ENCODE data around the gene CLEC18B.
"Not testable (repeated sequence)": the region's sequence is repeated elsewhere in the genome, so short reads cannot be mapped to it uniquely, and the experiment has no call there.

The CLEC18B gene

DNA sequence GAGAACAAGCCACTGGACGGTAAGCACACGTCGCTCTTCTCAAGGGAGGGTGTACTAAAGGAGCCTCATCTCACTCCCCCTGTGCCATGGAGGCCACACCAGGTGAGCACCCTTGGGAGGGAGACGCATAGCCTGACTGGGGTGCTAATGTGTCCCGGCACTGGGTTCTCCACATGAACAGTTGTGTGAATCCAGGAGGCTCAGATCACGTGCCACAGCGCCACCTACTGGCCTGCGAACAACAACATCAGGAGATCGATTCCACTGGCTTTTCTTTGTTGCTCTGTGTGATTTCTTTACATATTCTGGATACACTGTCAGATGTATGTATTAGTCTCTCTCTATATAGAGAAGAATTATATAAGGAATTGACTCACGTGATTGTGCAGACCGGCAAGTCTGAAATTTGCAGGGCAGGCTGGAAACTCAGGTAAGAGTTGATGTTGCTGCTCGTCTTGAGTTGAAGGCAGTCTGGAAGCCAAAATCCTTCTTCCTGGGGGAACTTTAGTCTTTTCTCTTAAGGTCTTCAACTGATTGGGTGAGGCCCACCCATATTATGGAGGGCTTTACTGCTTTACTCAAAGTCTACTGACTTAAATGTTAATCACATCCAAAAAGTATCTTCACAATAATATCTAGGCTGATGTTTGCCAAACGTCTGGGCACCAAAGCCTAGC is 8.9 kb upstream of the CLEC18B start:
- DNase-seq (ENCODE audit: low read depth, low spot score); H3K4me3 ChIP-seq (ENCODE audit: low read depth, low read length); POLR2A ChIA-PET: not testable (repeated sequence)
- CTCF ChIA-PET: interaction anchor here (1.3 to 1.6 kb wide), 2 partner anchors 9 to 125 kb away, joined by 4 to 9 read pairs; no protein-coding TSS in a partner anchor
- TF ChIP-seq, protein P1, sequence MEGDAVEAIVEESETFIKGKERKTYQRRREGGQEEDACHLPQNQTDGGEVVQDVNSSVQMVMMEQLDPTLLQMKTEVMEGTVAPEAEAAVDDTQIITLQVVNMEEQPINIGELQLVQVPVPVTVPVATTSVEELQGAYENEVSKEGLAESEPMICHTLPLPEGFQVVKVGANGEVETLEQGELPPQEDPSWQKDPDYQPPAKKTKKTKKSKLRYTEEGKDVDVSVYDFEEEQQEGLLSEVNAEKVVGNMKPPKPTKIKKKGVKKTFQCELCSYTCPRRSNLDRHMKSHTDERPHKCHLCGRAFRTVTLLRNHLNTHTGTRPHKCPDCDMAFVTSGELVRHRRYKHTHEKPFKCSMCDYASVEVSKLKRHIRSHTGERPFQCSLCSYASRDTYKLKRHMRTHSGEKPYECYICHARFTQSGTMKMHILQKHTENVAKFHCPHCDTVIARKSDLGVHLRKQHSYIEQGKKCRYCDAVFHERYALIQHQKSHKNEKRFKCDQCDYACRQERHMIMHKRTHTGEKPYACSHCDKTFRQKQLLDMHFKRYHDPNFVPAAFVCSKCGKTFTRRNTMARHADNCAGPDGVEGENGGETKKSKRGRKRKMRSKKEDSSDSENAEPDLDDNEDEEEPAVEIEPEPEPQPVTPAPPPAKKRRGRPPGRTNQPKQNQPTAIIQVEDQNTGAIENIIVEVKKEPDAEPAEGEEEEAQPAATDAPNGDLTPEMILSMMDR (IDR thresholded peaks at IDR 0.05; ENCODE audit: insufficient read depth, low read length, missing control alignments): peak; percentile 57

- DNase-seq (ENCODE audit: low read depth, low spot score); POLR2A ChIA-PET; H3K4me3 ChIP-seq (ENCODE audit: low read depth, low read length); CTCF ChIA-PET: not testable (repeated sequence)
These were observed 7.2 kb upstream of the CLEC18B start for GRCh38 chr16:74428493-74428892.

- H3K4me3 ChIP-seq (ENCODE audit: low read depth, low read length); POLR2A ChIA-PET; CTCF ChIA-PET; DNase-seq (ENCODE audit: low read depth, low spot score): not testable (repeated sequence)
These were observed 4.5 kb upstream of the CLEC18B start for GRCh38 chr16:74425751-74426150.

DNA sequence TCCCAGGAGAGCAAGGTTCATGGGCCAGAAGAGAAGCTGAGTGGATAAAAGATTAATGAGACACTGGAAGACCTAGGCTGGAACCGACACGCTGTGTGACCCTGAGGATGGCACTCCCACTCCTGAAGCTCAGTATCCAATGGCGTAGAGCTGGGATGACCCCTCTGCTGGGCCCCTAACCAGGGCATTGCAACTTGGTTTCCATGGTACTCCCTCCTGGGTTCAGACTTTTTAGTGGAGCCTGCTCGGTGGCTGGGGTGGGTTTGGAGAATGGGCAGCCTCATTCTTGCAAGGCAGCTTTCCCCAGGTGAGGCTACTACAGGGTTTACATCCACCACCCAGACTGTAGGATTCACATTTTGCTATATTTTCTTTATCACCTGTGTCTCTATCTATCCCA is 2.4 kb upstream of the CLEC18B start:
- H3K4me3 ChIP-seq (ENCODE audit: low read depth, low read length); CTCF ChIA-PET; DNase-seq (ENCODE audit: low read depth, low spot score); POLR2A ChIA-PET: not testable (repeated sequence)

DNA sequence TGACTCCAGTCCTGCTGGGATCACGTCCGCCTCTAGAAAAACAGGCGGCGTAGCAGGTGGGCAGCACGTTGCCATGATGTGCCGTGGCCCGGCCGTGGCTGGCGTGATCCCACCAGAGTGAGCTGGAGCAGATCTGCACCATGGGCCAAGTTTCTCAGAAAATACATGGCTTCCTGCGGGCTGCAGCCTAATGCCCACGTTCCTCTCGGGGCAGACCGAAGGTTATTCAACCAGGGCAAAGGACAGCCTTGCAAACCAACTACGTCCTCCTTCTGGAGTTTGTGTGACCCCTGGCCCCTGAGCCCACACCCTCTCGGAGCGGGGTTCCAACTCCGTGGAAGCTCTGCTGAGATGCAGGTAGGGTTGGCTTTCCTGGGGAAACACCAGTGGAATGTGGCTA is 808 bp upstream of the CLEC18B start:
- POLR2A ChIA-PET; DNase-seq (ENCODE audit: low read depth, low spot score); CTCF ChIA-PET: not testable (repeated sequence)

DNA sequence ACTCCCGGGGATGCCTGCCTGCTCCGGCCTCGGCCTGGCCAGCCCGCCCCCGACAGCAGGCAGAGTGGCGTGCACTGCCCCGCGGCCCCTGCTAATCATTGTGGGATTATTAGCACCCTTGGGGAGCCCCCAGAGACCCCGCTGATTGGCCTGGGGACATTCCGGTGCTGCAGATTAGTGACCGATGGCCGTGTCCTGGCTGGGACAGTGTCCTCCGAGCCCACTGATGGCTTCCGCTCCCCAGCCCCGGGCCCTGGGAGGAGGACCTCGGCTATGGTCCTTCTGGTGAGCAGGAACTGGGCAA is 156 bp upstream of the CLEC18B start:
- POLR2A ChIA-PET; CTCF ChIA-PET; DNase-seq (ENCODE audit: low read depth, low spot score): not testable (repeated sequence)

More for the DNA sequence above, 808 bp upstream of the CLEC18B start:
- not testable (repeated sequence) for H3K4me3 ChIP-seq (ENCODE audit: low read depth, low read length)

DNA sequence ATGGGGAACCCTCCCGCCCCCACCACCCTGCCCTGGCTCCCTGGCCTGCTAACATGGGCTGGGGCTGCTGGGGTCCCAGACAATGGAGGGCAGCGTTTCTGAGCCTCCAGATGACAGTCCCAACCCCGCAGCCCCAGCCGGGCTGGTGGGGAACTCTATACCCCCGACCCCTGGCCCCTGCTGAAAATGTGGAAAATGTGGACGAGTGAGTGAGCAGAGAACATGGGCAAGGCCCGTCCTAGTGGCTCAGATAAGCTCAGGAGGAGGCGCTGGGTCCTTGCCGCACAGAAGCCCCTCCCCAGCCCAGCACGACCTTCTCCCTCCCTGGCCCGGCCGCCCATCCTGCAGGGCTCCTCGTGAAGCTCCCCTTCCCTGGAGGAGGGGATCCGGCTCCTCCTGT is 1.5 kb downstream of the CLEC18B start:
- CTCF ChIA-PET; DNase-seq (ENCODE audit: low read depth, low spot score); H3K4me3 ChIP-seq (ENCODE audit: low read depth, low read length); POLR2A ChIA-PET: not testable (repeated sequence)

More for the DNA sequence above, 156 bp upstream of the CLEC18B start:
- H3K4me3 ChIP-seq (ENCODE audit: low read depth, low read length): not testable (repeated sequence)

DNA sequence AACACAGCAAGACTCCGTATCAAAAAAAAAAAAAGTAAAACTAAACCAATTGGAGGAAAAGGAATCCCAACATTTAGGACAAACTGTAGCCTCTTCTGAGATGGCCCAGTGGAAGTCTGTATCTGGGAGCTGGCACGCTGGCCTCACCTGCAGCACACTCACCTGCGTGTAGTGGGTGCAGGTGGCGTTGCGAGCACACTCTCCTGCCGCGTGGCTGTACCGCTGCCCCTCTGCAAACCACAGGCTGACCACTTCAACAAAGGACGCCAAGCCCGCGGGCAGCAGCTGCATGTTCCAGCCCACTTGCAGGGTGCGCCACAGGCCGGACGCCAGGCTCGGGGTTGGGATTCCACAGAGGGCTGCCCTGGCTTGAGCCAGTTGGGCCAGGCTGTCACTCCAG is 3.4 kb downstream of the CLEC18B start:
- DNase-seq (ENCODE audit: low read depth, low spot score); H3K4me3 ChIP-seq (ENCODE audit: low read depth, low read length); POLR2A ChIA-PET; CTCF ChIA-PET: not testable (repeated sequence)

DNA sequence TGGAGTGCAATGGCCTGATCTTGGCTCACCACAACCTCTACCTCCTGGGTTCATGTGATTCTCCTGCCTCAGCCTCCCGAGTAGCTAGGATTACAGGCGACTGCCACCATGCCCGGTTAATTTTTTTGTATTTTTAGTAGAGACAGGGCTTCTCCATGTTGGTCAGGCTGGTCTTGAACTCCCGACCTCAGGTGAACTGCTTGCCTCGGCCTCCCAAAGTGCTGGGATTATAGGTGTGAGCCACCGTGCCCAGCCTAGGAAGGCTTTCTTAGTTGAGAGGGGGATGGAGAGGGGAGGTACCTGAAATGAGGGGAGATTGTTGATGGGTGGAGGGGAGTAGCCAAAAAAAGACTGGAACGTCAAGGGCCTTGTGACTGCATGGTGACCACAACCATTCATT is 7.4 kb downstream of the CLEC18B start:
- H3K4me3 ChIP-seq (ENCODE audit: low read depth, low read length); DNase-seq (ENCODE audit: low read depth, low spot score); CTCF ChIA-PET; POLR2A ChIA-PET: not testable (repeated sequence)

DNA sequence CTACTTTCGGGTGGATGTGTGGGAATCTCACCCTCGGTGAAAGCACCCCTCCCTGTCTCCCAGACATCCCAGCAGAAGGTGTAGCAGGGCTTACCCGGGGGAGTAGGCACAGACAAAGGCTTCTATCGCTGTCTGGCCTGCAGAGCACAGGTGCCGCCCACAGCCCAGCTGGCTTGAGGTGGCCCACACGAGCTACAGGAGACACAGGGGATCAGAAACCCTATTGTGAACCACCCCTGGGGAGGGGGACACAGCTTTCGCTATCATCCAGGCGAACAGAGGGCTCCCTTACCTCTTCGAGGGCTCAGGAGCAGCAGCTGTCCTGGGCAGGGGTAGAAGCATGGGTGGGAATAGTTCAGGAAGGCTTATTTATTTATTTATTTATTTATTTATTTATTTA is 7.8 kb downstream of the CLEC18B start:
- CTCF ChIA-PET; DNase-seq (ENCODE audit: low read depth, low spot score); H3K4me3 ChIP-seq (ENCODE audit: low read depth, low read length); POLR2A ChIA-PET: not testable (repeated sequence)

DNA sequence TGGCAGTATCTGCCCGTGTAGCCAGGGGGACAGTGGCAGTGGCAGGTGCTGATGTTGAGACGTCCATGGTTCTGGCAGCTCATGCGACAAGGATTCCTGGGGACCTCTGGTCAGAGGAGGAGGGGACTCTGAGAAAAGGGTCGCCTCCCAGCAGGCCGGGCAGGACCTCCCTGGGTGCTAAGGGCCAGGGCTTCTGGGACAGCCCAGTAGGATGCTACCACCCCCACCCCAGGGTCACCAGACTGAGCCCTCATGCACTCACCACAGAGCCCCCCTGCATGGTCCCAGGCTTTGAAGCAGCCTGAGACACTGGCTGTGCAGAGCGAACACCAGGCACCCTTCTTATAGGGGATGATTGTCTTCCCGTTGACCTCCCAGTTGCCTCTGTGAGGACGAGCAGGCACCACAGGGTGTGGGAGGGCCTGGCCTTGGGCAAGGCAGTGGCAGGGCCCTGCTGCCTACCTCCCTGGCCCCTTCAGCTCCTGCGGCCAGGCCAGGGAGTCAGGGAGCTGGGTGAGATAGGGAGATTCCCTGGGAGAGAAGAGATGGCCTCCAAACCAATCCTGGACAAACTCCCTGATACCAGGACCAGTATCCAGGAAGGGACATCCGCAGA is 8.4 kb downstream of the CLEC18B start:
- H3K4me3 ChIP-seq (ENCODE audit: low read depth, low read length); POLR2A ChIA-PET; CTCF ChIA-PET; DNase-seq (ENCODE audit: low read depth, low spot score): not testable (repeated sequence)

DNA sequence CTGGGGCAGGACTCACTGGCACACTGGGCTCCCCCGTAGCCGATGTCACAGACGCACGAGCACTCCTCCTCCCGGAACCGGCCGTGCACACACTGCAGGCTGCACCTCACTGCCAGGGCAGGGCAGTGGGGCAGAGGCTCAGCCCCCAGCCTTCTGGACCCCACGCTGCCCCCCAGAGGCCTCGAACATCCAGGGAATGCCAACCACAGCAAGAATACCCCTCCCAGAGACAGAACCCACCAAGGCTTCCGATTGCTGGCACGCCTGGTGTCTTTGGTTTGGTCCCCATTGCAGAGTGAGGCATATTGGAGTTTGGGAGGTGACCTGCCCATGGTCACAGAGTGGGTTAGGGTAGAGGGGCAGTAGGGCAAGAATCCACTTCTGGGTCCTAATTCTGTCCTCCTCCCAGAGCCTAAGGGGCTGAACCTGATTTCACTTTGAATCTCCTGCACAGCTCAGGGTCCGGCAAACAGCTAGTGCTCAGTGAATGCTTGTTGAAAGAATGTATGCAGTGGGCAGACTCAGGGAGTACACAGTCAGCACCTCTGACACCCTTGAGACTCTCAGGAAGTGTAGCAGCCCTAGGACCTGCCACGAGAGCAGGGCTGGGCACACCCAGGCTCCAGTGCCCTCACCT is 9.0 kb downstream of the CLEC18B start:
- POLR2A ChIA-PET; CTCF ChIA-PET; DNase-seq (ENCODE audit: low read depth, low spot score); H3K4me3 ChIP-seq (ENCODE audit: low read depth, low read length): not testable (repeated sequence)

DNA sequence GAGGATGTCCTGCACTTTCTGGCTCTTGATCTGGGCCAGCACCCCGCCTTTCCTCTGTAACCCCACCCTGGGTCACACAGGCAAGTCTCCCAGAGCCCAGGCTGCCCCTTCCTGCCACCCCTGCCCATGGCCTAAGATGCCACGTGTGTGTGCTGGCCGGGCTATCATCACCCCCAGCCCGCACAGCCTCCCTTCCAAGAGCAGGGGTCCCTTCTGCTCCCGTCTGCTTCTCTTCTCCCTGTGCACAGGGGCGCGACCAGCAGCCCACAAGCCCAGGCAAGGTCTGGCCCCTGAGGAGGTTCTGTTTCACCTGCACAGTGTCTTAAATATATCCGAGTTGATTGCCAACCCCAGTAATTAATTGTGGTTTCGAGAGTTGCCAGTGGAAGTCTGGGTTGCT is 10.3 kb downstream of the CLEC18B start:
- CTCF ChIA-PET; H3K4me3 ChIP-seq (ENCODE audit: low read depth, low read length); POLR2A ChIA-PET; DNase-seq (ENCODE audit: low read depth, low spot score): not testable (repeated sequence)

DNA sequence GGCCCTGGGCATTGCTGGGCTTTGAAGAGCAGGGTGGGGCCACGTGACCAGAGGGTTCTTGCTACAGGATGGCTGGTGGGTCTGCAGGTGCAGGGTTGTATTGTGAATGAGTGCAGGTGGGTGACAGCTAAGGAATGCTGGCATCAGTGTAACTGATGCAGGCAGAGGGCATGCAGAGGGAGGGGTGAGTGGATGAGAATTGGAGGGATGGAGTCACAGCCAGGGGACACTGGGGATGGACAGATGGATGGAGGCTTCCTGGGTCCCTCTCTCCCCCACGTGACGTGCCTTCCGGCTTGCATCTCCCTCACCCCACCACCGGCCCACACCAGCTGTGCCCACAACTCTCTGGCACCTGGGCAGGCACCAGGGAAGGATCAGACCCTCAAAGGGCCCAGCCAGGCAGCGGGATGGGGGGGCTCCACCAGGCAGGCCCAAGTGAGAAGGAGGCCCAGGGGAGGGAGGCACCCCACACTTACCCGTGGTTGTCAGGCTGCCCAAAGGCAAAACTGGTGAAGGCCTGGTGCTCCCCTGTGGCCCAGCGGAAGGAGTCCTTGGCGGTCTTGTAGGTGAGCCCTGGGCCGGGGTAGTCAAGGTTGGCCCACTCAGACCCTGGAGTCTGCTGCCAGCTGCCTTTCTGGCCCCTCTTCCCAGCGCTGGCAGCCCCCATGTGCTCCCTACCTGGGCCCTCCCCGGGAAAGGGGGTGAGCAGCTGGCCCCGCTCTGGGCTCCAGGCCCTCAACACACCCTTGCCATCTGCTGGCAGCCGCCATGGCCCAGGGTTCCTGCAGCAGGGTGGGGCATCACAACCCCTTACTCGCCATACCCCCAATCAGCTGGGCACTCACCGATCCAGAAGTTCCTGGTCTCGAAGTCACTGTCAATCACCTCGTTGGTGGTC is 11.0 kb downstream of the CLEC18B start:
- POLR2A ChIA-PET; CTCF ChIA-PET; H3K4me3 ChIP-seq (ENCODE audit: low read depth, low read length); DNase-seq (ENCODE audit: low read depth, low spot score): not testable (repeated sequence)

GRCh38 chr16:74409185-74409981 is 11.9 kb downstream of the CLEC18B start:
- POLR2A ChIA-PET; DNase-seq (ENCODE audit: low read depth, low spot score); CTCF ChIA-PET; H3K4me3 ChIP-seq (ENCODE audit: low read depth, low read length): not testable (repeated sequence)
